NCI-H510A treated with DMSO at 0.1 percent for 48 hours (cell line): ENCODE results near the gene MYL6B.
"Not testable (repeated sequence)": the region's sequence is repeated elsewhere in the genome, so short reads cannot be mapped to it uniquely, and the experiment has no call there.

Source experiments
- DNase-seq: peaks from one replicate; lab custom pipeline; 2025; lab: John Stamatoyannopoulos, UW

MYL6B gene

DNA sequence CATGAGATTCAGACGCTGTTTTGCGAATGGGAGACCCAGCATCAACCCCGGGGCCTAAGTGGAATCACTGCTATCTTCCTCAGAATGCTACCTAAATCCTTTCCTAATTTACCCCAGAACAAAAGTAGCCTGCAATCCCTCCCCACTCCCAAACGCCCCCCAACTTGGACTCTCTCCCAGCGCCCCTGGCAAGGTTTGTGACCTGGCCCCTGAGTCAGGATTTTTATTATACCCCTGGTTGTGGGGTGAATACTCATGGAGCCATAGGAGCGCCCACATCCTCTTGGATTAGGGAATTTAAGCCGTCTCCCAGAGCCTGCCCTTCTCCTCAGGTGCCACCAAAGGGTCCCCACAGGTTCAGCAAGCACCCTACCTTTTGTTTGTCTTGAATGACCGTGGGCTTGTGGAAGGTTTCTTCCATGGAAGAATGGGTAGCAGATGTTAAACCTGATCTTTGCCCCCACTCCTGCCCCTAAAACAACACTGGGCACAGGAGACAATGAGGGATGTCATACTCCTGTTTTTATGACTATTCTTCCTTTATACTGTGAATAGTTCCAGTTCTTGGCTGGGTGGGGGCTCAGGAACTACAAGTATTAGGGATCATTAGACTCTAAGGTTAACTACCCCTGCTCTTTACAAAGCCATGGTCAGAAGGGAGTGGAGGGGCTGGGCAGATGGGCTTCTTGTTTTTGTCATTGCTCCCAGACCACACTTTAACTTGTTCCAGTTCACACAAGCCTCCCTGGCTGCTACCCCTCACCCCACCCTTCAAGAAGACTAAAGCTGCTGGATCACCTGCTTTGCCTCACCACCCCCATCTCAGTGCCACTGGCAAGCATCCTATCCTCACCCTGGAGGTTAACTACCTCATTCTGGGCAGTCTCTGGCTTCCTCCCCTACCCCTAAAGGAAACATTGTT, 630 bp downstream of the MYL6B start:
- DNase-seq, result peak; percentile 63

DNA sequence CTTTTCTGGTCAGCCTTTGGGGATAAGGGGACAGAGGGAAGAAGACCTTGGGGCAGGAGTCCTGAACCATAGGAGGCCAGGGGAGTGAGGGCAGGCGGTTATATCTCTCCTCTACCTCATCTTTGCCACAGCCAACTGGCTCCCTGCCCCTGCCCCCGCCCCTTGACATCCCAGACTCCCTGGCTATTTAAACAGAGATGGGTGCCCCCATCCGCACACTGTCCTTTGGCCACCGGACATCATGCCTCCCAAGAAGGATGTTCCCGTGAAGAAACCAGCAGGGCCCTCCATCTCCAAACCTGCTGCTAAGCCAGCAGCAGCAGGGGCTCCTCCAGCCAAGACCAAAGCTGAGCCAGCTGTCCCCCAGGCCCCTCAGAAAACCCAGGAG, 1.3 kb downstream of the MYL6B start:
- no peak for DNase-seq

DNA sequence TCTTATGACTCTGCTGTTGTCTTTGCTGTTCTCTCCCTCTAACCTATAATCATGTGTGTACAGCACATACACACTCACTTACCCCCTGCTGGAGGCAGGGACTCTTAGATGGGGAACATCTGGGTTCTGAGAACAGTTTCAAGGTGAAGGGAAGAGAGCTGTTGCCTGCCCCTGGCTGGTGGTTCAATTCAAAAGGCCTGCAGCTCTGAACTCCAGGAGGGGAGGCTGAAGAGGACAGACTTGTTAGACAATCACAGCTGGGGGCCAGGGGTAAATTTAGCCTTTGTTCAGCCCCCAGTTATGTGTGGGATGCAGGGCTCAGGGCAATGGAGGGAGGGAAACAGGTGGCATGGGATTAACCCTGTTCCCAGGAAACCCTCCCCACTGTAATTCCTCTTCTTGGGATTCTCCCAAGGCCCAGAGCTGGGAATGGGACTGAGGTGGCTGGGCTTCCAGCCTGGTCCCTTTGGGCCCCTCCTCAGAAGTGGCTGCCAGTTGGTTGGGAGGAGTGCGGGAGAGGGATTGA, 1.9 kb downstream of the MYL6B start:
- DNase-seq, result no peak

DNA sequence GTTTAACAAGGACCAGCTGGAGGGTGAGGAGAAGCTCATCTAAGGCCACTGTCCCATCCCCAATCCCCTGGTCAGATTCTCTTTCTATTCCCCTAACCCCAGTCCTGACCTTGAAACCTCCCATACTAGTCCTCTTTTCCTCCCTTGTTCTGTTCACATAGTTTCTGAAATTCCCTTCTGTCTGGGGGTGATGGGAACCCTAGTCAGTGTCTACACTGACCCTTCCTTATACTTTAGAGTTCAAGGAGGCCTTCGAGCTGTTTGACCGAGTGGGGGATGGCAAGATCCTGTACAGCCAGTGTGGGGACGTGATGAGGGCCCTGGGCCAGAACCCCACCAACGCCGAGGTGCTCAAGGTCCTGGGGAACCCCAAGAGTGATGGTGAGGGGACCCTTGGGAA, 2.4 kb downstream of the MYL6B start:
- no peak for DNase-seq

DNA sequence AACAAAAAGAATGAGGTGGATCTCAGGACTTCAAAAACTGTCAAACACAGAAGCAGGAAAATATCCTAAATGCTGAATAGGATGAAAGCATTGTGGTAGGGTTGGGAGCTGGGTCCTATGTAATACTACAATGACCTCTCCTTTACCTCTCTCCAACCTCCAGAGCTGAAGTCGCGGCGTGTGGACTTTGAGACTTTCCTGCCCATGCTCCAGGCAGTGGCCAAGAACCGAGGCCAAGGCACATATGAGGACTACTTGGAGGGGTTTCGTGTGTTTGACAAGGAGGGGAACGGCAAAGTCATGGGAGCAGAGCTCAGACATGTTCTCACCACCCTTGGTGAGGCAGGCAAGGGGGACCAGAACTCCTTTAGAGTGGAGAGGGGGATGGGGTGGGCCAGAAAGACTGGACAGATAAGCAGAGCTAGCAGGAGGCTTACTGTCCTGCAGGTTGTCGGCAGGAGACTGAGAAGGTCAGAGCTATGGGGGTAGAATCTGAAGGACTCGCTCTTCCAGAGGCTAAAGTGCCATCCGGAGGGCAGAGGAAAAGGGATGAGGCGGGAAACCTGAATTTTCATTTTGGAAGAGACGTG, 3.0 kb downstream of the MYL6B start:
- DNase-seq, result no peak

DNA sequence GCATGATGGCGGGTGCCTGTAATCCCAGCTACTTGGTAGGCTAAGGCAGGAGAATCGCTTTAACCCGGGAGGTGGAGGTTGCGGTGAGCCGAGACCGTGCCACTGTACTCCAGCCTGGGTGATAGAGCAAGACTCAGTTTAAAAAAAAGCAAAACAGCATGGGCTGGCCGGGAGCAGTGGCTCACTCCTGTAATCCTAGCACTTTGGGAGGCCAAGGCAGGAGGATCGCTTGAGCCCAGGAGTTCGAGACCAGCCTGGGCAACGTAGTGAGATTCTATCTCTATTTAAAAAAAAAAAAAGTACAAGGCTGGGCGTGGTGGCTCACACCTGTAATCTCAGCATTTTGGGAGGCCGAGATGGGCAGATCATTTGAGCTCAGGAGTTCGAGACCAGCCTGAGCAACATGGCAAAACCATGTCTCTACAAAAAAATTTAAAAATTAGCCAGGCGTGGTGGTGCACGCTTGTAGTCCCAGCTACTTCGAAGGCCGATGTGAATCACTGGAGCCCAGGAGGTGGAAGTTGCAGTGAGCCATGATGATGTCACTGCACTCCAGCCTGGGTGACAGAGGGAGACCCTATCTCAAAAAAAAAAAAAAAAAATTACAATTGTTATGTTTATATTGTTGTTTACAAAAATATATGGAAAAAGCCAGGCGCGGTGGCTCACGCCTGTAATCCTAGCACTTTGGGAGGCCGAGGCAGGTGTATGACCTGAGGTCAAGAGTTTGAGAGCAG, 4.2 kb downstream of the MYL6B start:
- not testable (repeated sequence) for DNase-seq

DNA sequence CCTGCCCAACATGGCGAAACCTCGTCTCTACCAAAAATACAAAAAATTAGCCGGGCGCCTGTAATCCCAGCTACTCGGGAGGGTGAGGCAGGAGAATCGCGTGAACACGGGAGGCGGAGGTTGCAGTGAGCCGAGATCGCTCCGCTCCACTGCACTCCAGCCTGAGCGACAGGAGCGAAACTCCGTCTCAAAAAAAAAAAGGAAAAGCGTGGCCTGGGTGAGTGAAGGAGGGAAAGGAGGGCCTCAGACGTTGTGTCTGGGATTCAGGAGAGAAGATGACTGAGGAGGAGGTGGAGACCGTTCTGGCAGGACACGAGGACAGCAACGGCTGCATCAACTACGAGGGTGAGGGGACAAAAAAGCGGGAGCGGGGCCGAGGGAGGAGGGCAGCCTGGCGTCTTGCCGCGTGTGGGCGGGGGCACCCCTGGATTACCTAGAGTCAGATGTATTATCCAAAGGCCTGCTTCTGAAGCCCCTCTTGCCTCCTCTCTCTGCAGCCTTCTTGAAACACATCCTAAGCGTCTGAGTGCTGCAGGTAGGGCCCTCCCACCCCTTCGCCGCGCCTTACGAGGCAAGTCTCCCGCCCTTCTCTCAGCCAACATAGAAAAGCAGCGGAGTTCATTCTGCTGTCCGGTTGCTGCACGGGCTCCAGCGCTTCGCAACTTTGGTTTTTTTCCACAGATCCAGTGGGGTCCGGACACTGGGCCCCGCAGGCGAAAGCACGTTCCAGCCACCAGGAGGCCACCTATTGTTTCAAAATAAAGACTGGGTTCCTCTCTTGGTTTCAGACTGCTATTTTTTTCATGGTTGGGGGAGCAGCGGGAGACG, 5.0 kb downstream of the MYL6B start:
- DNase-seq, result peak; percentile 87

DNA sequence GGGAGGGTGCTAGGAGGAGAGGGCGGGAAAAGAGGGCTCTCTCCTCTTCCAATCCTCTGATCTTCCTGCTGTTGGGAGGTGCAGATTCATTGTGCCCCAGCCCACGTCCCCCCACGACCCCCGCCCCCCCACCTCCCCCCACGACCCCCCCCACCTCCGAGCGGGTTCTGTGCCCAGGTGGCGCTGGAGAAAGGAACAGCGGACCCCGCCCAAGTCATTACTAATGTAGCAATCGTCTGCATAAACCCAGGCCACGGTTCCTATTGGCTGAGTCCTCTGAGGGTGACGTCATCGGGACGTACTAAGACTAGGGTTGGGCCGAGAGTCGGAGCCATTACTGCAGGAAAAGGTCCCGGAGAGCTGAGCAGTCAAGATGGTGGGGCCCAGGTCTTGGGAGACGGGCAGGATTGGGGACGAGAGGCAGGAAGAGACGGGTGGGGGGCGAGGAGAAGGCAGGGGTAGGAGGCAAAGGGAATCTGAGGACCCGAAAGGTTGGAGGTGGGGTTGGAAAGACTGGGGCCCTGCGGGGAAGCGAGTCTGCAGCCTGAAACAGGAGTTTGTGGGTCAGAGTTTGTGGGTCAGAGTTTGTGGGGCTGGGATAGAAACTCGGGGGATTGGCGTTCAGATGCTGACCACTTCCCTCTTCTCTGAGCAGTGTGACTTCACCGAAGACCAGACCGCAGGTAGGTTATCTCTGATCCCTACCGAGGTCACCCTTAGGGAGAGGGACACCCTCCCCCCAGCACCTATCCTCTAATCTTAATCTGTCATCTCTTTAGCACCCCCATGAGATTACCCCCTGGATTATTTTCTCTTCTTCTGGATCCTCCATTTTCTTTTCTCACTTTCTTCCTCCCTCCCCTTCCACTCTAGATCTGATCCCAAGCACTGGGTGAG, 5.9 kb downstream of the MYL6B start, which contains the start of gene MYL6:
MYL6 (plus strand) TSS at position 331 of the 897 bp plus-strand sequence; CDS start at position 374, 43 bp downstream.
- DNase-seq, result peak; percentile 97

DNA sequence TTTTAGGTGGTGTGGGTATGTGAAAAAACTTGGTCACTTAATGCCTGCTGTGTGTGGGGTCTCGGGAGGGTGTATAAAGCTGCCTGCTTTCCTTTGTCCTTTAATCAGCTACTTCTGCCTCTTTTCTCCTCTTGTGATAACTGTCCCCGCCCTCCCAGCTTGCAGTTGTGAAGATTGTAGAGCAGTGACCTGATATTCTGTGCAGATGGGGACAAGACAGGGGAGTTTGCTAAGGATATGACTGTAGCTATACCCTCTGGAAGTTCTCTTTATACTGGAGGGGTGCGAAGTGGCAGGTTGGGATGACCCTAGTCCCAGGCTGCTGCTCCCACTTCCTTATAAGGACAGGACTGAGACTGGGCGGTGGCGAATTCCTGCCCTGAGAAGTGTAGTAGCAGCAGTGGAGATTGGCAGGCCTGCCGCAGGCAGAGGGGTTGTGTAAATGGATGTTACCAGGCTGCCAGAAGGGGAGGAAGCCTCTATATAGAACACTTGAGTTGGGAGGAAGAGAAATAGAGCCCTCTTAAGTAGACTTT, 6.6 kb downstream of the MYL6B start:
- DNase-seq, result peak; percentile 67

DNA sequence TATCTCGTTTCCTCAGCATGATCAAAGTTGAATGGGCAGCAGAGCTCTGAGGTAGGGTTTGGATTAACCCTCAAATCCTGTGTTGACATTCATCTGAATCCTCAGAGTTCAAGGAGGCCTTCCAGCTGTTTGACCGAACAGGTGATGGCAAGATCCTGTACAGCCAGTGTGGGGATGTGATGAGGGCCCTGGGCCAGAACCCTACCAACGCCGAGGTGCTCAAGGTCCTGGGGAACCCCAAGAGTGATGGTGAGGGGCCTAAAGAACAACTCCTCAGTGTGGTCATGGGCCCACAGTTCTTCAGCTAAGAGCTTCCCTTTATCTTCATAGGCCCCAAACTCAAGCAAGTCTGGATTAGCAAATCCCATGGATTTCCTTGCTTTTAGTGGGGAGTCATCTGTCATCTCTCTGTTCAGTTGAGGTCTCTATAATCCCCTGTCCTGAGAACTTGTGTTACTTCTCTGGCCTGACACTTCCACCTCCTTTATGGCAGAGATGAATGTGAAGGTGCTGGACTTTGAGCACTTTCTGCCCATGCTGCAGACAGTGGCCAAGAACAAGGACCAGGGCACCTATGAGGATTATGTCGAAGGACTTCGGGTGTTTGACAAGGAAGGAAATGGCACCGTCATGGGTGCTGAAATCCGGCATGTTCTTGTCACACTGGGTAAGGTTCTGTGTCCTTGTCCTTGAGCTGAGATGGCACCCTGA, 7.2 kb downstream of the MYL6B start:
- DNase-seq, result no peak

DNA sequence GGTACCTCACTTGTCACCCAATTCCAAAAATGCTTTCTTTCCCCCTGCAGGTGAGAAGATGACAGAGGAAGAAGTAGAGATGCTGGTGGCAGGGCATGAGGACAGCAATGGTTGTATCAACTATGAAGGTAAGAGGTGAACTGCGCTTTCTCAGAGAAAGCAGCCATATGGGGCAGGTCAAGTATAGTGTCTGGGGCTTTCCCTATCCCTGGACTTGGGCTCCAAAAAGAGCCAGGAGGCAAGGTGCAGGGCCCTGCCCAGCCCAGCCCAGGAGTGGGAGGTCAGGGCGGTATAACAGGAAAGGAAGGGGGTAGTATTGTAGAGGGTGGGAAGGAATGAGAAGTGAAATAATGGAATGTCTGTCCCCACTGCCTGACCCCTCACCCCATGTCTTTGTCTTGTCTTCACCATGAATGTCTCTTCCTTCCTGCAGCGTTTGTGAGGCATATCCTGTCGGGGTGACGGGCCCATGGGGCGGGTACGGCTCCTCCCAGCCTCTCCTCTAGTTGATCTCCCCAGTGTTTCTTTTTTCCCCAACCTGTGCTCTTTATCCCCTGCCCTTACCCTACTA, 7.9 kb downstream of the MYL6B start:
- DNase-seq, result no peak

DNA sequence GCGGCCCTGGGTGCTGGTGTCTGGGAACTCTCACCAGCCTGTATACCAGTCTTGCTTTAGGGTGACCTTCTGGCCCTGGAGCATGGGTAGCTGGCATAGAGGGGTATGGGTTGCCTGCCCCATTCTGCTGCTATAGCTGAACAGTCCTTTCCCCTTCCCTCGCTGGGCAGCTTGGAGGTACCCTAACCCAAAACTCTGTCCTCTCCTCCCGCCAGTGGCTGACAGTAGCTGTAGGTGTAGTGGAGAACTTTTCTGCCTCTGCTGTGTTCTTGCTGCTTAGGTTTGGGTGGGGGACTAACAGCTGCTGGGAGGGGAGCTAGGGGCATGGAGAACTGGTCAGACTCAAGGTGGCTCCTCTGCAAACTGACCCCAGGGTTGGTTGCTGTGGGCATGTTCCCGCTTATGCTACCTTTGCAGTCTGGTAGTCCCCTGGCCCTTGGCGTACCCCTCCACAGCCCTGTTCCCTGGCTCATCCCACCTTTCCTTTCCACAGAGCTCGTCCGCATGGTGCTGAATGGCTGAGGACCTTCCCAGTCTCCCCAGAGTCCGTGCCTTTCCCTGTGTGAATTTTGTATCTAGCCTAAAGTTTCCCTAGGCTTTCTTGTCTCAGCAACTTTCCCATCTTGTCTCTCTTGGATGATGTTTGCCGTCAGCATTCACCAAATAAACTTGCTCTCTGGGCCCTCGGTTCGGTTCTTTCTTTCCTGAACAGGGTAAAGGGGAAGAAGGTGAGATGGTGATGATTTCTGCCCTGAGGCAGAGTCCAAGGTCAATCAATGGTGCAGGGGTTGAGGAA, 8.7 kb downstream of the MYL6B start:
- no peak for DNase-seq

DNA sequence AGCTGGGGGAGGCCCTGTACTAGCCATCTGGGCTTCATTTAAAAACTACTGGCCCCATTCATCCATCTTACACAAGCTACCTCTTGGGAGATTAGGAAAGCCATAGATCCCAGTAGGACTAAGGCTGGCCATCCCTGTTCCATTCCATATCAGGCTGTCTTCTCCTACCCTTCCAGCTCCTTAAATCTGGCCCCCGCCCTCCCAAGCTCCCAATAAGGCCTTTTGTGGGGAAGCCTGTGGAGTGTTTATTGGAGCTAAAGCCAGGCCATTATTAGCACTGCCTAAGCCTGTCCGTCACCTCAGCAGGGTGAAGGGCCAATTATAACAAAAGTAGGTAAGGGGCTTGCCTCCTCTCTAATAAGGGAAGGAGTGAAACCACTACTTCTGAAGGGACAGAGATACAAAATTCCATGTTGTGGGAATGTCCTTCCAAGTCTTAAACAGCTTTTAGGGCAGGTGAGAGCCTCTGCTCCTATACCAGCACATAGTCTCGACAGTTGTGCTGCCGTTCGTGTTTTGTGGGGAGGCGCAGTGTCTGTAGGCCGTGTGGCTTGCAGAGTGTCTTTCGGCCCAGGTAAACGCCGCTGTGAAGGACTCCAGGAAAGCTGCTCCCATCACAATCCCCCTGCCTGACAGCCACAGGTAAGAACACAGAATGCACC, 9.4 kb downstream of the MYL6B start:
- no peak for DNase-seq

DNA sequence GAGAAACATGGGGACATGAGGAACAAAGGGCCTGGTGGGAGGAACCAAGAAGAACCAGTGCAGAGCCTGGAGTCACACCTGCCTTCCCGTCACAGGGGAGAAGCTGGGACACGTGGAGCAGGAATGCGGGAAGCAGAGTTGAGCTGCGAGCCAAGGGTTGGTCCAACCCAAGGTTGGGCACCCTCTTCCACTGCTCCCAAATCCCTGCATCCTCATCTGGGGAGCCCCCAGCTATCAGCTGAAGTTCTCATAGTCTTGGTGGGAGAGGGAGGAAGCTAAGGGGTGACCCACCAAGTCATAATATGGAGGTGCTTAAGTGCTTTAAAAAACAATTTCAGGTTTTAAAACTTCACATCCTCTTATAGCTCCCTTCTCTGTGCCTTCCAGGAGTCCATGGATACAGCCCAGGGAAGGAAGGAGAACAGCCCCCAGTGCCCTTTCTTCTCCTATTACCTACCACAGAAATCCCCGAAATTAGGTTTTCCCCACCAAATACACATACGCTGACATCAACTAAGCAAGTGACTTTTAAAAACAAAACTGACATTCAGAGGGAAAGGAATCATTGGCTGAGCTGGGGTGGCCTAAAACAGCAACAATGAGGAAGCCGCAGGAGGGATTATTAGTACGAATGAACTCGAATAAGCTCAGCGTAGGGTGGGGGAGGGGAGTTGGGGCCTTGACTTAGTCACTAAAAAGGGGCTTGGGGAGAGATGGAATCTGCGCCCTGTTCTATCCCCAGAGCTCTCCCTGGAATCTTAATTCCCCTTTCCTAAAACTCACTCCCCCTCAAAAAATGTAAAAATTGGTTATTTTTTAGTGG, 10.3 kb downstream of the MYL6B start:
- DNase-seq, result no peak

DNA sequence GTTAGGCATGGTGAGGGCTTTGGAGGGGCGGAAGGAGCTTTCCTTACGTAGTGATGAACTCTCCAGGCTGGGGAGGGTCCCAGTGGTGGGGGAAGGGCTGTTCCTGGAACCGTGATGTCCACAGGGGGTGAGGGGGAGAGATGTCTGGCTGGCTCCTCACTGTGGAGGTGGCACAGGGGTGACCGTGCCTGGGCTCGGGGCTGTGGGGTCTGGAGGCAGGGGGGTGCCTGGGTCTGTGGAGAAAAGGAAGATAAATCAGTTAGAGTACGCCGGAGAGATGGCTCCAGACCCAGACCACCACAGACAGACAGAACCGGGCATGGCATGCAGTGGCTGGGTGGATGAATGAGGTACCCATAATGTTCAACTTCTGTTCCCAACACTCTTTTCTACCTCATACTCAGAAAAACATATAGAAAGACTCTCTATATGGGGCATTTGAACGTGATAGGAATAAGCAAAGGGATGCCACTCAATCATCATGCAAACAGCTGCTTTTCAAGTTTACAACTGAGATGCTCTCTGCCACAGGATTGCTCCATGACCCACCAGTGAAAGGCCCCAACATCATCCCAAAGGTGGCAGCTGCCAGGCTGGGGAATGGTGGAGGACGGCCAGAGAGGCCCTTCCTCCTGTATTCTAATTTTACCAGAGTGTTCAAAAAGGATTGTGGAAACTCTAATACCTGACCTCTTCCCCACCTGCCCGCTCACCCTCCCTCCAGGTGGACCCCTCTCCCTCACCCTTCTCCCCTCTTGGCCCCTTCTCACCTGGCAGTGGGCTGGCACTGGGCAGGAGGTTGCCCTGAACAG, 11.4 kb downstream of the MYL6B start:
- DNase-seq, result no peak

DNA sequence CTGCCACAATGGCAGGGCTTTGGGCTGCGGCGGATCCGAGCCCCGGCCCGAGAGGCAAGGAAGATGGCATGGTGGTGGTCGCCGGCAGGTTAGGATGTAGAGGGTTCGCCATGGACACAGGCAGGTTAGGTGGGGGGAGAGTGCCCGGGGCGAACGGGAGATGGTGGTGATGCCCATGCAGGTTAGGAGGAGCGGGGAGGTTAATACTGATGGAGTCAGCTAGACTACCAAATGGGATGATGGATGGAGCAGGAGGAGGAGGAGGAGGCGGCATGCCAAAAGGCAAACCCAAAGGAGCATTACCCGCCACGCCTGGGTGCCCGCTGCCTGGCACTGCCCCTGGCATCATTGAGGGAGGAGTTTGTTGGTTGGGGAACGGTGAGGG, 11.9 kb downstream of the MYL6B start:
- DNase-seq, result no peak
